C4-2B (cell line): ENCODE results near the gene ISX.
A peak's percentile ranks its signal among the peaks of the same experiment; 100 is the strongest.

ENCODE experiments used
- ZFX ChIP-seq: fragments of 450-650 bp; IDR thresholded peaks from 2 replicates; pipeline ENCODE4 v1.6.1; 2017
- TF ChIP-seq, protein P1 (sequence below): fragments of 450-650 bp; conservative IDR thresholded peaks from 2 replicates; pipeline ENCODE4 v1.5.1; 2017; ENCODE audit warnings: mild to moderate bottlenecking

DNA sequence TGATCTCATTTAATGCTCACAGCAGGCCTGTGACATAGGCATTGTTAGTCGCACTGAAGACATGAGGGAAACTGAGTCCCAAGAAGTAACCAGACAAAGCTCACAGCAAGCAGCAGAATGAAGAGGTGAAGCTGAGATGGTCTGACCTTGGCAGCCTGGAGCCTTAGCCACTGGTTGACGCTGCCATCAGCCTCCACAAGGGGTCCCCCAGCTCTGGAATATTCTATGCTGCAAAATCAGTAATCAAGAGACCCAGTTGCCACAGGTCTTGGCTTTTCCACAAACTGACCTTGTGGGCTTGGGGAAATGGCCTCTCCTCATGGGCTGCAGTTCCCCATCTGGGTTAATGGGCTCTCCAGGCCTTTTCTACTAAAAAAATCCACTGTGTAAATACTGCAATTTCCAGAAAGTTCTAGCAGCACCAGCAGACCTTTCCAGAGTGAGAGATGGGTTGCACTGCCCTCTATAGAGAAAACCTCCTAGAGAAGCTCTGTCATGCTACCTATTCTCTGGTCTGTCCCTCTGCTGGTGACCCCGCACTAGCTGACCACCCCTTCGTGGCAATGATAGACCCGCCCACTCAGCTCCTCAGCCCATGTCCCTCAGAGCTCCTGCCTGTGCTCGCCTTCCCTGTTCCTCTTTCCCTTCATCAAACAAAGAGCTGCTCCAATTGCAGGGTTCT lies 22.6 kb upstream of the ISX start:
- TF ChIP-seq, protein P1, sequence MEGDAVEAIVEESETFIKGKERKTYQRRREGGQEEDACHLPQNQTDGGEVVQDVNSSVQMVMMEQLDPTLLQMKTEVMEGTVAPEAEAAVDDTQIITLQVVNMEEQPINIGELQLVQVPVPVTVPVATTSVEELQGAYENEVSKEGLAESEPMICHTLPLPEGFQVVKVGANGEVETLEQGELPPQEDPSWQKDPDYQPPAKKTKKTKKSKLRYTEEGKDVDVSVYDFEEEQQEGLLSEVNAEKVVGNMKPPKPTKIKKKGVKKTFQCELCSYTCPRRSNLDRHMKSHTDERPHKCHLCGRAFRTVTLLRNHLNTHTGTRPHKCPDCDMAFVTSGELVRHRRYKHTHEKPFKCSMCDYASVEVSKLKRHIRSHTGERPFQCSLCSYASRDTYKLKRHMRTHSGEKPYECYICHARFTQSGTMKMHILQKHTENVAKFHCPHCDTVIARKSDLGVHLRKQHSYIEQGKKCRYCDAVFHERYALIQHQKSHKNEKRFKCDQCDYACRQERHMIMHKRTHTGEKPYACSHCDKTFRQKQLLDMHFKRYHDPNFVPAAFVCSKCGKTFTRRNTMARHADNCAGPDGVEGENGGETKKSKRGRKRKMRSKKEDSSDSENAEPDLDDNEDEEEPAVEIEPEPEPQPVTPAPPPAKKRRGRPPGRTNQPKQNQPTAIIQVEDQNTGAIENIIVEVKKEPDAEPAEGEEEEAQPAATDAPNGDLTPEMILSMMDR: peak; percentile 38
- no peak for TF ChIP-seq ZFX
